Measurements from ENCODE around the gene CNIH3.

CNIH3 gene

DNA sequence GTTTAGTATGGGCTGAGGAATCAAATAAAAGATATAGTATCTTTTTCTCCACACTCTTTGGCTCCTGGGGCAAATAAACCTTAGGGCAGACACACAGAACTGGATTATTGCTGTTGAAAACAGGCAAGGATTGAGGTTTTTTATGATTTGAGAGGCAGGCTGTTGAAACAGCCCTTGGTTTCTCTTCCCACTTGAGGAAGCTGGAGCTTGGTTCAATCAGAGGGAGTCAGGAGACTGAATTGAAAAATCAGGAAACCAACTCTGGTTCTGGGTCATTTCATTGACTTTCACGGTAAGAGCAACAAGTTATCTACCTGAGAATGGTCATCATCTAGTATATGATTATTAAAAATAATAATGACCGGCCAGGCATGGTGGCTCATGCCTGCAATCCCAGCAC, 108.4 kb downstream of the CNIH3 start:
- Histone ChIP-seq H3K36me3 (ENCODE audit: control insufficient read depth, low read length) (no peaks in the 10 kb centered on the region), H3K4me2 (ENCODE audit: low read length) (no peak overlapping the region), H3K4me1 (ENCODE audit: control insufficient read depth, low read length) (no peaks in the 10 kb centered on the region), H3K79me2 (ENCODE audit: control insufficient read depth, low read length) (no peaks in the 10 kb centered on the region), H3K27me3 (ENCODE audit: control insufficient read depth, low read length) (no peaks in the 10 kb centered on the region), H4K20me1 (ENCODE audit: control insufficient read depth, insufficient read depth, low read depth, low read length) (no peaks in the 10 kb centered on the region), H3K9me3 (ENCODE audit: control insufficient read depth, insufficient read depth, low read length) (no peaks in the 10 kb centered on the region), H3K9me2 (replicated peaks; ENCODE audit: control insufficient read depth, low read length) (no peaks in the 10 kb centered on the region), H3K4me3 (ENCODE audit: low read length) (no peak overlapping the region), H3K27ac (ENCODE audit: low read depth, low read length) (no peak overlapping the region), H3F3A (ENCODE audit: control insufficient read depth, insufficient read depth) (no peaks in the 10 kb centered on the region)
- TF ChIP-seq EZH2phosphoT487 (IDR thresholded peaks at IDR 0.05; ENCODE audit: borderline replicate concordance, low read length): no peak
- TF ChIP-seq, protein P1, sequence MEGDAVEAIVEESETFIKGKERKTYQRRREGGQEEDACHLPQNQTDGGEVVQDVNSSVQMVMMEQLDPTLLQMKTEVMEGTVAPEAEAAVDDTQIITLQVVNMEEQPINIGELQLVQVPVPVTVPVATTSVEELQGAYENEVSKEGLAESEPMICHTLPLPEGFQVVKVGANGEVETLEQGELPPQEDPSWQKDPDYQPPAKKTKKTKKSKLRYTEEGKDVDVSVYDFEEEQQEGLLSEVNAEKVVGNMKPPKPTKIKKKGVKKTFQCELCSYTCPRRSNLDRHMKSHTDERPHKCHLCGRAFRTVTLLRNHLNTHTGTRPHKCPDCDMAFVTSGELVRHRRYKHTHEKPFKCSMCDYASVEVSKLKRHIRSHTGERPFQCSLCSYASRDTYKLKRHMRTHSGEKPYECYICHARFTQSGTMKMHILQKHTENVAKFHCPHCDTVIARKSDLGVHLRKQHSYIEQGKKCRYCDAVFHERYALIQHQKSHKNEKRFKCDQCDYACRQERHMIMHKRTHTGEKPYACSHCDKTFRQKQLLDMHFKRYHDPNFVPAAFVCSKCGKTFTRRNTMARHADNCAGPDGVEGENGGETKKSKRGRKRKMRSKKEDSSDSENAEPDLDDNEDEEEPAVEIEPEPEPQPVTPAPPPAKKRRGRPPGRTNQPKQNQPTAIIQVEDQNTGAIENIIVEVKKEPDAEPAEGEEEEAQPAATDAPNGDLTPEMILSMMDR (IDR thresholded peaks at IDR 0.05; ENCODE audit: low read depth, low read length, poor library complexity, severe bottlenecking): no peak

DNA sequence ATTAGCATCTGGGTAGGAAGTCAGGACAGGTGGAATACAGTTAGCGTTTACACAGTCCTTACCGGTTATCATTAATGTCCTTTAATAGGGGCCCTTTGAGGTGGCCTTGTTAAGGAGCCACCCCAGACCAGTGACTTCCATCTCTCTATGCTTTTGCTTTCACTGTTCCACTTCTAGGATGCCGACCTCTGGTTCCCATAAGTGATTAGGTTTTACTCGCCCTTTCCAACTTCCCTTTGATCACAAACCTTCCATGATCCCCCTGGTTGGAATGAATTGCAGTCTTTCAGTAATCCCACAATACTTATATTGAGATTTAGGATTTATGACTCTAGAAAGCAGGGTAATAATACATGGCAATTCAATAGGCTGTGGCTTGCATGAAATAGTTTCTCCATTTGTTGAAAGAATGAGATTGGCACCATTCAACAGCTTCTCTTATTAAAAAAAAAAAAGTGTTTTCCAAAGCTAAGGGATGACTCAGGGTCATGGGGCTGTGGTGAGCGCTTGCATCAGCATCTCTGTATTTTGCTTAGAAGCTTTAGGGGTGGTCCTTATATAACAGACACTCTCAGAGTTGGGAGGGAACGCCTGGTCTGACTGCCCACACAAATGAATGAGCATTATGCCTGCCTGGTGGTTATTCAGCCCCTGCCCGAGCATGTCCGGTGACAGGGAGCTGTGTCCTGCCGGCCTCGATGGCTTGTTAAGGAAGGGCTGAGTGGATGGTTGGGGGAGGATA, 110.5 kb downstream of the CNIH3 start:
- Histone ChIP-seq H3K27ac (ENCODE audit: low read depth, low read length) (no peak overlapping the region), H3K27me3 (ENCODE audit: control insufficient read depth, low read length) (no peaks in the 10 kb centered on the region), H3K36me3 (ENCODE audit: control insufficient read depth, low read length) (no peaks in the 10 kb centered on the region), H3K4me1 (ENCODE audit: control insufficient read depth, low read length) (no peaks in the 10 kb centered on the region), H3K79me2 (ENCODE audit: control insufficient read depth, low read length) (no peaks in the 10 kb centered on the region), H3K4me2 (ENCODE audit: low read length) (no peak overlapping the region), H4K20me1 (ENCODE audit: control insufficient read depth, insufficient read depth, low read depth, low read length) (no peaks in the 10 kb centered on the region), H3F3A (ENCODE audit: control insufficient read depth, insufficient read depth) (no peaks in the 10 kb centered on the region), H3K4me3 (ENCODE audit: low read length) (no peak overlapping the region), H3K9me3 (ENCODE audit: control insufficient read depth, insufficient read depth, low read length) (no peaks in the 10 kb centered on the region), H3K9me2 (replicated peaks; ENCODE audit: control insufficient read depth, low read length) (no peaks in the 10 kb centered on the region)
- no peak for TF ChIP-seq EZH2phosphoT487 (IDR thresholded peaks at IDR 0.05; ENCODE audit: borderline replicate concordance, low read length)
- TF ChIP-seq, protein P1 (IDR thresholded peaks at IDR 0.05; ENCODE audit: low read depth, low read length, poor library complexity, severe bottlenecking): no peak

DNA sequence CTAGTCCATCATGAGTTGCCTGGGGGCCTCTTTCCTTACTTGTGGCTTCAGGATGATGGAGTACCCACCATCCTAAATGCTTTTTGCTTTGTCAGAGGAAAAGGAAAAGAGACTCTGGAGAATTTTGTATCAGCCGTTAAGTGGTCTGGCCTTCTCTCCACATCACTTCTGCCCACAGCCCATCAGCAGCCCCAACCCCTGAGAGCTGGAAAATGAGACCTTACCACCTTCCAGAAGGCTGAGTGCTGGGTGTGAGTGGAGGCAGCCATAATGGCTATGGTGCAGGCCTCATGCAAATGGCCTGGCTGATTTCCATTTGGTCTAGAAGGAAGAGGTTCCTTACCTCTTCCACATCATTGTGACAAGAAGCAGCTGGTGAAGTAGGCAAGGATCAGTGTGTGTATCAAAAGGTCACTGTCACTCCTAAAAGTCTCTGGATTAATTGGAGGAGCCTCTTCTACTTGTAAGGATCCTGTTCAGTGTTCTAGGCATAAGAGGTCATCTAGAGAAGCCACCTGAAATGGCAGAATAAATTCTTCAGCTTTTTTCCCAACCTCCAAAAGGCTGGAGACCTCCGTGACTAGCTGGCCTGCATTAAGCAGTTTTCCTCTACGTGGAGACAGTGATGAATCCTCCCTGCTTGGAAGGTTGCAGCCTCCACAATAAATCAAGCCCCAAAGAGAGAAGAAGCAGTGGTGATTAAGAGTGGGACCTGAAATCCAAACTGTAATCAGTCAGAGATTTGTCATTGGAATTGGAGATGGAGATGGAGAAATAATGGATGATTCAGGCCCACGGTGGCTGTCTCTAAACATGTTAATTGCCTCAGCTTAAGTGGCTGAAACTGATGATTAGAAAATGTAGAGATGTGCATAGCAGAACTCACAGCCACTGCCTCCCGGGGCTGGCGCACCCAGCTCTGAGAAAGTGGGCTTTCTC, 111.5 kb downstream of the CNIH3 start:
- H3K9me2 ChIP-seq (replicated peaks; ENCODE audit: control insufficient read depth, low read length): no peaks in the 10 kb centered on the region

More for the DNA sequence above, 111.5 kb downstream of the CNIH3 start:
- Histone ChIP-seq H3K79me2 (ENCODE audit: control insufficient read depth, low read length) (no peaks in the 10 kb centered on the region), H3F3A (ENCODE audit: control insufficient read depth, insufficient read depth) (no peaks in the 10 kb centered on the region), H3K4me3 (ENCODE audit: low read length) (no peak overlapping the region), H3K9me3 (ENCODE audit: control insufficient read depth, insufficient read depth, low read length) (no peaks in the 10 kb centered on the region), H4K20me1 (ENCODE audit: control insufficient read depth, insufficient read depth, low read depth, low read length) (no peaks in the 10 kb centered on the region), H3K36me3 (ENCODE audit: control insufficient read depth, low read length) (no peaks in the 10 kb centered on the region), H3K4me1 (ENCODE audit: control insufficient read depth, low read length) (no peaks in the 10 kb centered on the region), H3K4me2 (ENCODE audit: low read length) (no peak overlapping the region), H3K27me3 (ENCODE audit: control insufficient read depth, low read length) (no peaks in the 10 kb centered on the region), H3K27ac (ENCODE audit: low read depth, low read length) (no peak overlapping the region)
- TF ChIP-seq EZH2phosphoT487 (IDR thresholded peaks at IDR 0.05; ENCODE audit: borderline replicate concordance, low read length): no peak
- TF ChIP-seq, protein P1 (IDR thresholded peaks at IDR 0.05; ENCODE audit: low read depth, low read length, poor library complexity, severe bottlenecking): no peak
